Spleen (tissue), 11 donors: ENCODE measurements around the gene ATF7IP2. TPM values are rescaled to one million over a fixed set of nuclear protein-coding genes. Genes with fewer than 3 reads are reported as not detected.

Source experiments
- DNase-seq: peaks from one replicate; pipeline ENCODE4 v3.0.0-alpha.2; 2020
- H3K27ac ChIP-seq, 8 donors: fragments of 200-600 bp; sonication (generic) in 7 of 8; 1 replicate in 4 of 8; 2 replicates in 4 of 8; pipeline versions ENCODE4 v1.5.0 to v1.8.0; 2016 to 2021; ENCODE audit warnings: inconsistent platforms in 4 of 8, mild to moderate bottlenecking in 4 of 8, moderate library complexity in 1 of 8
- H3K27me3 ChIP-seq, 7 donors: fragments of 200-600 bp; sonication (generic) in 6 of 7; replicated peaks in 1 of 7; 1 replicate in 4 of 7; 2 replicates in 3 of 7; pipeline versions ENCODE4 v1.5.0 to v1.8.0; 2016 to 2021; ENCODE audit warnings: inconsistent platforms in 3 of 7, mild to moderate bottlenecking in 1 of 7
- H3K36me3 ChIP-seq, 6 donors: fragments of 200-600 bp; sonication (generic) in 5 of 6; 1 replicate in 4 of 6; 2 replicates in 2 of 6; pipeline versions ENCODE4 v1.5.0 to v1.8.0; 2016 to 2021; ENCODE audit warnings: inconsistent platforms in 2 of 6
- H3K4me1 ChIP-seq, 6 donors: fragments of 200-600 bp; sonication (generic) in 5 of 6; 1 replicate in 3 of 6; 2 replicates in 3 of 6; pipeline versions ENCODE4 v1.5.0 to v1.8.0; 2016 to 2021; ENCODE audit warnings: inconsistent platforms in 3 of 6
- H3K4me3 ChIP-seq, 8 donors: fragments of 200-600 bp; sonication (generic) in 7 of 8; 1 replicate in 4 of 8; 2 replicates in 4 of 8; pipeline versions ENCODE4 v1.5.0 to v1.8.0; 2016 to 2021; ENCODE audit warnings: inconsistent platforms in 4 of 8, mild to moderate bottlenecking in 4 of 8, moderate library complexity in 2 of 8
- H3K9me3 ChIP-seq, 8 donors: fragments of 200-600 bp; sonication (generic) in 7 of 8; 1 replicate in 4 of 8; 2 replicates in 4 of 8; pipeline versions ENCODE4 v1.5.0 to v1.8.0; 2016 to 2021; ENCODE audit warnings: inconsistent platforms in 4 of 8
- CTCF ChIP-seq, 11 experiments: fragments of 200-600 bp in 7 of 11; fragments of 450-650 bp in 4 of 11; sonication (generic) in 4 of 11; IDR thresholded peaks in 8 of 11; conservative IDR thresholded peaks in 3 of 11; 1 replicate in 7 of 11; 2 replicates in 4 of 11; pipeline versions ENCODE4 v1.4.0 to v1.8.0; 2016 to 2021; ENCODE audit warnings: antibody characterized with exemption in 11 of 11, inconsistent platforms in 4 of 11, mild to moderate bottlenecking in 1 of 11
- POLR2A ChIP-seq, 3 donors: fragments of 450-650 bp; IDR thresholded peaks; one replicate each; pipeline ENCODE4 v1.5.1; 2017; ENCODE audit warnings: antibody characterized with exemption in 3 of 3, mild to moderate bottlenecking in 1 of 3
- POLR2AphosphoS5 ChIP-seq, 3 donors: sonication (generic); formaldehyde crosslinking; IDR thresholded peaks; one replicate each; pipeline ENCODE4 v1.5.1; 2017; ENCODE audit warnings: antibody characterized with exemption in 3 of 3
- WGBS, 5 donors: extraction: QIAGEN DNeasy Blood & Tissue Kit in 3 of 5; methylation state at CpG; one replicate each; pipeline versions ENCODE4 v1.1.5 to v1.1.7; 2013 to 2018; 5-methylcytosine and 5-hydroxymethylcytosine counted together
- intact Hi-C: fragments of 100-400 bp; cut with DNase I; formaldehyde crosslinking; loops from one replicate; pipeline ENCODE4 v1.15.0; 2023; ENCODE audit warnings: low total_unique reads
- polyA plus RNA-seq, 3 donors: library from polyadenylated mRNA; stranded (reverse); fragments of 200-250 nt; gene quantifications; one replicate each; pipeline ENCODE4 v1.2.1, GENCODE V29; 2013
- total RNA-seq, 7 donors: library from RNA; depleted of rRNA in 3 of 7; stranded (reverse); fragments of >200 nt in 3 of 7; fragmentation: NEBNext Ultra II Directional in 4 of 7; extraction: Animal tissue kit (Norgen Biotek cat#: 25700) in 4 of 7; gene quantifications; one replicate each; pipeline versions ENCODE4 v1.1.0 to v1.2.1, GENCODE V29; 2016 to 2021
- donor health status: healthy with polysubstance abuse.
- donor health status: DM: no; HTN: no; CAD: no; lungs with moderate emphysema.
- donor health status: DM: no; HTN: no; CAD: no.
- donor health status: Bipolar disorder and iron deficiency.
- donor health status: healthy.
- donor health status: DM: no; HTN: no; CAD: no.
- donor health status: DM: yes; HTN: yes; CAD: no.

Gene ATF7IP2
- total and polyA plus RNA-seq, 10 donors: 26.2 to 45.4 (median 31.8) TPM

DNA sequence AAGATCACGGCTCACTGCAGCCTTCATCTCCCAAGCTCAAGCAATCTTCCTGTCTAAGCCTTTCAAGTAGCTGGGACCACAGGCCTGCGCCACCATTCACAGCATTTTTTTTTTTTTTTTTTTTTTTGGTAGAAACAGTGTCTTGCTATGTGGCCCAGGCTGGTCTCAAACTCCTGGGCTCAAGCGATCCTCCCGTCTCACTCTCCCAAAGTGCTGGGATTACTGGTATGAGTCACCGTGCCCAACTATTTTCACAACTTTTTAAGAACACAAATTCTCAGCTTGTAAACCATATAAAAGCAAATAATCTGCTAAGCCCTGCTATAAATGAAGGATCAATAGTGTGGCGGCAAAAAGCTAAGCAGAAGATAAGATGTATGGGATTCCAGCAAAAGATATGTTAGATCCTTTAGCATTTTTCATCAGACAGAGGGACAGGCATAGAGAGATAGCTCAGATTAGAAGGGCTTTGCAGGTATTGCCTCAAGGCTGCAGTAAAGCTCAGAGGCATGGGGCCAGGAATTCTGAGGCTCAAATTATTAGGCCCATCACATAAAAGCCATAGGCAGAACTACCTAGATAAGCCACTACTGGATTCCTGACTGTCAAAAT, 139.5 kb downstream of the ATF7IP2 start:
- intact Hi-C loops: loop anchor here (10.0 kb wide), 1 partner anchor 389 kb away; no protein-coding TSS in a partner anchor

GRCh38 chr16:10526962-10527361, 141.1 kb downstream of the ATF7IP2 start:
- no peaks in the 10 kb centered on the region for H3K9me3 ChIP-seq
- WGBS, 5 donors: 80 to 99% (median 93%) methylated on average over 7 of the region's 7 CpGs
- H3K27ac ChIP-seq: no peak overlapping the region
- intact Hi-C loops: loop anchor here (10.0 kb wide), 1 partner anchor 388 kb away; no protein-coding TSS in a partner anchor
- H3K4me3 ChIP-seq: no peak overlapping the region
- TF ChIP-seq CTCF (IDR thresholded peaks at IDR 0.05 in 8 of 11, conservative IDR thresholded peaks at IDR 0.05 in 3 of 11): no peak
- no peak for TF ChIP-seq POLR2AphosphoS5 (IDR thresholded peaks at IDR 0.05)
- no peak for TF ChIP-seq POLR2A (IDR thresholded peaks at IDR 0.05)
- H3K27me3 ChIP-seq: no peaks in the 10 kb centered on the region
- no peak for DNase-seq
- peaks cover 0 to 13% (median 0%) of the 10 kb centered on the region in 6 donors for H3K36me3 ChIP-seq
- H3K4me1 ChIP-seq: peaks cover 0 to 1% (median 0%) of the 10 kb centered on the region in 6 donors

More for the DNA sequence above, 139.5 kb downstream of the ATF7IP2 start:
- Histone ChIP-seq H3K9me3 (no peaks in the 10 kb centered on the region), H3K36me3 (peaks cover 0 to 6% (median 0%) of the 10 kb centered on the region in 6 donors), H3K27ac (no peak overlapping the region), H3K4me1 (peaks cover 0 to 7% (median 0%) of the 10 kb centered on the region in 6 donors), H3K4me3 (no peak overlapping the region), H3K27me3 (no peaks in the 10 kb centered on the region)
- no peak for DNase-seq
- TF ChIP-seq CTCF (IDR thresholded peaks at IDR 0.05 in 8 of 11, conservative IDR thresholded peaks at IDR 0.05 in 3 of 11): no peak
- no peak for TF ChIP-seq POLR2A (IDR thresholded peaks at IDR 0.05)
- TF ChIP-seq POLR2AphosphoS5 (IDR thresholded peaks at IDR 0.05): no peak
- whole genome bisulfite sequencing, 5 donors: 89 to 95% (median 92%) methylated on average over 6 of the region's 6 CpGs

DNA sequence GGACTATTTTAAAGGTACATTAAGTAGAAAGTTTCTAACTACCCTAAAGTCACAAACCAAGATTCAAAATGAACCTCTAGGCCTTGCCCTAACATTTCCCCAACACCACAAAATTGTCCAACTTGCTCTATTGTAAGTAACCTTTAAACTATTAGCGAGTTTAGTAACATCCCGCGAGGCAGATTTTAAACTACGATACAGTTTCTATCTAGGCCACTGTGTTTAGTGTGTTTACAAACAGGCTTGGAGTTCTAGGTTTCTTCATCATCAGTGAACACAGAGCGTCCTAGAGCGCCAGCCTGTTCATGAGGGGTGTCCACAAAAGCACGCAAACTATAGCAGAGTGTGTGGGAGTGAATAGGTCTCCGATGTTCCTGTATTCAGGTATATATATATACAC, 142.8 kb downstream of the ATF7IP2 start:
- no peak overlapping the region for H3K4me3 ChIP-seq
- no peaks in the 10 kb centered on the region for H3K4me1 ChIP-seq
- H3K36me3 ChIP-seq: peaks cover 0 to 28% (median 0%) of the 10 kb centered on the region in 6 donors
- H3K9me3 ChIP-seq: no peaks in the 10 kb centered on the region
- no peak for TF ChIP-seq CTCF (IDR thresholded peaks at IDR 0.05 in 8 of 11, conservative IDR thresholded peaks at IDR 0.05 in 3 of 11)
- TF ChIP-seq POLR2AphosphoS5 (IDR thresholded peaks at IDR 0.05): no peak
- no peak for TF ChIP-seq POLR2A (IDR thresholded peaks at IDR 0.05)
- intact Hi-C loops: loop anchor here (10.0 kb wide), 1 partner anchor 386 kb away; no protein-coding TSS in a partner anchor
- H3K27me3 ChIP-seq: no peaks in the 10 kb centered on the region
- 92 to 99% (median 97%) methylated on average over 8 of the region's 8 CpGs for WGBS, 5 donors
- no peak overlapping the region for H3K27ac ChIP-seq
- no peak for DNase-seq

- Histone ChIP-seq H3K27me3 (no peaks in the 10 kb centered on the region), H3K4me1 (no peaks in the 10 kb centered on the region), H3K36me3 (peaks cover 0 to 28% (median 0%) of the 10 kb centered on the region in 6 donors), H3K9me3 (no peaks in the 10 kb centered on the region), H3K27ac (no peak overlapping the region), H3K4me3 (no peak overlapping the region)
- no peak for DNase-seq
- WGBS, 5 donors: 53 to 73% (median 58%) methylated on average over 1 of the region's 1 CpG
- TF ChIP-seq POLR2A (IDR thresholded peaks at IDR 0.05) (no peak), CTCF (IDR thresholded peaks at IDR 0.05 in 8 of 11, conservative IDR thresholded peaks at IDR 0.05 in 3 of 11) (no peak), POLR2AphosphoS5 (IDR thresholded peaks at IDR 0.05) (no peak)
- intact Hi-C loops: loop anchor here (10.0 kb wide), 1 partner anchor 385 kb away; no protein-coding TSS in a partner anchor
Measured at GRCh38 chr16:10529895-10530669, 144.2 kb downstream of the ATF7IP2 start.
